ENCODE data around the gene PODXL.

DNA sequence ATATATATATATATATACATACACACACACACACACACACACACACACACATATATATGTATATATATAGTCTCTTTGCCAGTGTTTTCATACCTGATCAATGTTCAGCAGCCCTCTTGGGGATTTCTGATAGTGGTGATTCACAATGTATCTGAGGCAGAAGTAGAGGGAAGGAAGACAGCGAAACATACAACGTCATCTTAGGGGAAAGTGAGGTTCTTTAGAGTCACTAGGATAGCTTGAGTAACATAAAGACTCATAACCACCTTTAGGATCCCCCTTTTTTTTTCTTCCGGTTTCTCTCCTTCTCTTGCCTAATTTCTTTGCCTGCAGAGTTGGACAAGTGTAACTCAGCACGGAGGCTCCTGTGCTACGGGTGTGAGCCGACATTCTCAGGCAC lies 56.6 kb downstream of the PODXL start:
- TF ChIP-seq CHD1 (IDR thresholded peaks at IDR 0.05; ENCODE audit: low read depth, low read length) (no peak), POLR2A (IDR thresholded peaks at IDR 0.05; ENCODE audit: low read depth, low read length) (no peak), ESRRA (IDR thresholded peaks at IDR 0.05; ENCODE audit: low read length) (no peak), JUND (IDR thresholded peaks at IDR 0.05; ENCODE audit: low read depth, low read length) (no peak), NFIC (IDR thresholded peaks at IDR 0.05; ENCODE audit: low read depth, low read length) (no peak), ZNF207 (IDR thresholded peaks at IDR 0.05; ENCODE audit: borderline replicate concordance) (no peak), STAT3 (IDR thresholded peaks at IDR 0.05; ENCODE audit: low read depth, low read length) (no peak), ZSCAN29 (IDR thresholded peaks at IDR 0.05) (no peak), SMARCA5 (IDR thresholded peaks at IDR 0.05) (no peak)
- TF ChIP-seq, protein P1, sequence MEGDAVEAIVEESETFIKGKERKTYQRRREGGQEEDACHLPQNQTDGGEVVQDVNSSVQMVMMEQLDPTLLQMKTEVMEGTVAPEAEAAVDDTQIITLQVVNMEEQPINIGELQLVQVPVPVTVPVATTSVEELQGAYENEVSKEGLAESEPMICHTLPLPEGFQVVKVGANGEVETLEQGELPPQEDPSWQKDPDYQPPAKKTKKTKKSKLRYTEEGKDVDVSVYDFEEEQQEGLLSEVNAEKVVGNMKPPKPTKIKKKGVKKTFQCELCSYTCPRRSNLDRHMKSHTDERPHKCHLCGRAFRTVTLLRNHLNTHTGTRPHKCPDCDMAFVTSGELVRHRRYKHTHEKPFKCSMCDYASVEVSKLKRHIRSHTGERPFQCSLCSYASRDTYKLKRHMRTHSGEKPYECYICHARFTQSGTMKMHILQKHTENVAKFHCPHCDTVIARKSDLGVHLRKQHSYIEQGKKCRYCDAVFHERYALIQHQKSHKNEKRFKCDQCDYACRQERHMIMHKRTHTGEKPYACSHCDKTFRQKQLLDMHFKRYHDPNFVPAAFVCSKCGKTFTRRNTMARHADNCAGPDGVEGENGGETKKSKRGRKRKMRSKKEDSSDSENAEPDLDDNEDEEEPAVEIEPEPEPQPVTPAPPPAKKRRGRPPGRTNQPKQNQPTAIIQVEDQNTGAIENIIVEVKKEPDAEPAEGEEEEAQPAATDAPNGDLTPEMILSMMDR (IDR thresholded peaks at IDR 0.05 in 2 of 3, conservative IDR thresholded peaks at IDR 0.05 in 1 of 3; ENCODE audit: control insufficient read depth in 2 of 3, extremely low read depth in 1 of 3, insufficient read depth in 1 of 3, low read depth in 3 of 3, low read length in 3 of 3) = no peak
- TF ChIP-seq, protein P2, sequence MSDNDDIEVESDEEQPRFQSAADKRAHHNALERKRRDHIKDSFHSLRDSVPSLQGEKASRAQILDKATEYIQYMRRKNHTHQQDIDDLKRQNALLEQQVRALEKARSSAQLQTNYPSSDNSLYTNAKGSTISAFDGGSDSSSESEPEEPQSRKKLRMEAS (IDR thresholded peaks at IDR 0.05; ENCODE audit: low read depth, low read length) = no peak
- TF ChIP-seq, protein P3, sequence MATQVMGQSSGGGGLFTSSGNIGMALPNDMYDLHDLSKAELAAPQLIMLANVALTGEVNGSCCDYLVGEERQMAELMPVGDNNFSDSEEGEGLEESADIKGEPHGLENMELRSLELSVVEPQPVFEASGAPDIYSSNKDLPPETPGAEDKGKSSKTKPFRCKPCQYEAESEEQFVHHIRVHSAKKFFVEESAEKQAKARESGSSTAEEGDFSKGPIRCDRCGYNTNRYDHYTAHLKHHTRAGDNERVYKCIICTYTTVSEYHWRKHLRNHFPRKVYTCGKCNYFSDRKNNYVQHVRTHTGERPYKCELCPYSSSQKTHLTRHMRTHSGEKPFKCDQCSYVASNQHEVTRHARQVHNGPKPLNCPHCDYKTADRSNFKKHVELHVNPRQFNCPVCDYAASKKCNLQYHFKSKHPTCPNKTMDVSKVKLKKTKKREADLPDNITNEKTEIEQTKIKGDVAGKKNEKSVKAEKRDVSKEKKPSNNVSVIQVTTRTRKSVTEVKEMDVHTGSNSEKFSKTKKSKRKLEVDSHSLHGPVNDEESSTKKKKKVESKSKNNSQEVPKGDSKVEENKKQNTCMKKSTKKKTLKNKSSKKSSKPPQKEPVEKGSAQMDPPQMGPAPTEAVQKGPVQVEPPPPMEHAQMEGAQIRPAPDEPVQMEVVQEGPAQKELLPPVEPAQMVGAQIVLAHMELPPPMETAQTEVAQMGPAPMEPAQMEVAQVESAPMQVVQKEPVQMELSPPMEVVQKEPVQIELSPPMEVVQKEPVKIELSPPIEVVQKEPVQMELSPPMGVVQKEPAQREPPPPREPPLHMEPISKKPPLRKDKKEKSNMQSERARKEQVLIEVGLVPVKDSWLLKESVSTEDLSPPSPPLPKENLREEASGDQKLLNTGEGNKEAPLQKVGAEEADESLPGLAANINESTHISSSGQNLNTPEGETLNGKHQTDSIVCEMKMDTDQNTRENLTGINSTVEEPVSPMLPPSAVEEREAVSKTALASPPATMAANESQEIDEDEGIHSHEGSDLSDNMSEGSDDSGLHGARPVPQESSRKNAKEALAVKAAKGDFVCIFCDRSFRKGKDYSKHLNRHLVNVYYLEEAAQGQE (IDR thresholded peaks at IDR 0.05; ENCODE audit: low read depth, low read length) = no peak
